ENCODE data around the gene PLCH2. TPM values are rescaled to one million over a fixed set of nuclear protein-coding genes. Genes with fewer than 3 reads are reported as not detected.

The PLCH2 gene
- total RNA-seq, 1 donor from 2014 or later, result not detected

DNA sequence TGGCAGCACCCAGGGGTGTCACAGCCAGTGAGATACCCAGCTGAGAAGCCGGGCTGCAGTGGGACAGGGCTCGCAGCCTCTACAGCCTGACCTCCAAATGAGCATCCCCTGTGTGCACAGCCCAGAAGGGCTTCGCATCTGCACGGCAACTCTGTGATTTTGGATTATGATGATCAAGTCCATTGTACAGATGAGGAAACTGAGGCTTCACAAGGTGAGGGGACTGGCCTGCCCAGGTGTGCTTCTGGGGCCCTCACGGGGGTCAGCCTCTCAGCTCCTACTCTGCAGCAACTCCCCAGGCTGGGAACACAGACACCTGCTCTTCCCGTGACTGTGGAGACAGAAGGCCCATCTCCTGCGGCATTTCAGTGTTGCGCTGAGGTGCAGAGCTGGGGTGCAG, 62.8 kb downstream of the PLCH2 start:
- H3K27me3 Mint-ChIP-seq, result peaks cover 26% of the 10 kb centered on the region
- H3K9me3 Mint-ChIP-seq (ENCODE audit: low read depth), result no peaks in the 10 kb centered on the region
- H3K4me1 Mint-ChIP-seq (ENCODE audit: low read depth), result peaks cover 7% of the 10 kb centered on the region
- H3K36me3 Mint-ChIP-seq (ENCODE audit: insufficient read depth), result no peaks in the 10 kb centered on the region
- H3K4me3 Mint-ChIP-seq (ENCODE audit: low read depth), result no peak overlapping the region
- H3K27ac Mint-ChIP-seq, result no peak overlapping the region
- DNase-seq (ENCODE audit: low spot score, unreplicated experiment), result no peak
- TF ChIP-seq, protein P1, sequence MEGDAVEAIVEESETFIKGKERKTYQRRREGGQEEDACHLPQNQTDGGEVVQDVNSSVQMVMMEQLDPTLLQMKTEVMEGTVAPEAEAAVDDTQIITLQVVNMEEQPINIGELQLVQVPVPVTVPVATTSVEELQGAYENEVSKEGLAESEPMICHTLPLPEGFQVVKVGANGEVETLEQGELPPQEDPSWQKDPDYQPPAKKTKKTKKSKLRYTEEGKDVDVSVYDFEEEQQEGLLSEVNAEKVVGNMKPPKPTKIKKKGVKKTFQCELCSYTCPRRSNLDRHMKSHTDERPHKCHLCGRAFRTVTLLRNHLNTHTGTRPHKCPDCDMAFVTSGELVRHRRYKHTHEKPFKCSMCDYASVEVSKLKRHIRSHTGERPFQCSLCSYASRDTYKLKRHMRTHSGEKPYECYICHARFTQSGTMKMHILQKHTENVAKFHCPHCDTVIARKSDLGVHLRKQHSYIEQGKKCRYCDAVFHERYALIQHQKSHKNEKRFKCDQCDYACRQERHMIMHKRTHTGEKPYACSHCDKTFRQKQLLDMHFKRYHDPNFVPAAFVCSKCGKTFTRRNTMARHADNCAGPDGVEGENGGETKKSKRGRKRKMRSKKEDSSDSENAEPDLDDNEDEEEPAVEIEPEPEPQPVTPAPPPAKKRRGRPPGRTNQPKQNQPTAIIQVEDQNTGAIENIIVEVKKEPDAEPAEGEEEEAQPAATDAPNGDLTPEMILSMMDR (IDR thresholded peaks at IDR 0.05; ENCODE audit: unreplicated experiment), result no peak

DNA sequence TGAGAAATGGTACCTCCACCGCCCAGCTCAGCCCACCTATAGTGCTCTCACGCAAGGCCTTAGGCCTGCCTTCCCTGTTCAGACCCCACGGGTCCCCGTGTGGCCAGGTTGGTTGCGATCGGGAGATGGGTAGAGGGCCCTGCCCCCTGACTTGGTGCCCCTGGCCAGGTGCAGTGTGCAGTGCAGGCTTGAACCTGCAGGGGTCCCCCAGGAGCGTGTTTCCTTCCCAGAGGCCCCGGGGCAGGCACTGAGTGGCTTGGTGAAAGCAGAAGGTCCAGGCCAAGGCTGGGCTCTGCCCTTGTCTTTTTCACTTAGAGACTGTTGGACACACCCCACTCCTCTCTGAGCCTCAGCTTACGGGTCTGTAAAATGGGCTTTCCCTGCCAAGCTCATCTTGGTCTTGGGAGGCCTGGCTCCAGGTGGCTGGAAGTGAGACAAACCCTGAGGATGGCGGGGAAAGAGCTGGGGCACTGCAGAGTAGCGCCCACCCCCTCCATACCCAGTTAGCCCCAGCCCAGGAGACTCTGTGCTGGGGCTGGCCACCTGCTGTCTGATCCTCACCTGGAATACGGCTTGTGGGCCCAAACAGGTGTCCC, 63.3 kb downstream of the PLCH2 start:
- Mint-ChIP-seq H3K27ac (no peak overlapping the region), H3K4me3 (ENCODE audit: low read depth) (no peak overlapping the region), H3K9me3 (ENCODE audit: low read depth) (no peaks in the 10 kb centered on the region), H3K4me1 (ENCODE audit: low read depth) (peaks cover 10% of the 10 kb centered on the region), H3K36me3 (ENCODE audit: insufficient read depth) (no peaks in the 10 kb centered on the region), H3K27me3 (peaks cover 23% of the 10 kb centered on the region)
- TF ChIP-seq, protein P1 (IDR thresholded peaks at IDR 0.05; ENCODE audit: unreplicated experiment), result peak; percentile 46
- DNase-seq (ENCODE audit: low spot score, unreplicated experiment), result no peak

DNA sequence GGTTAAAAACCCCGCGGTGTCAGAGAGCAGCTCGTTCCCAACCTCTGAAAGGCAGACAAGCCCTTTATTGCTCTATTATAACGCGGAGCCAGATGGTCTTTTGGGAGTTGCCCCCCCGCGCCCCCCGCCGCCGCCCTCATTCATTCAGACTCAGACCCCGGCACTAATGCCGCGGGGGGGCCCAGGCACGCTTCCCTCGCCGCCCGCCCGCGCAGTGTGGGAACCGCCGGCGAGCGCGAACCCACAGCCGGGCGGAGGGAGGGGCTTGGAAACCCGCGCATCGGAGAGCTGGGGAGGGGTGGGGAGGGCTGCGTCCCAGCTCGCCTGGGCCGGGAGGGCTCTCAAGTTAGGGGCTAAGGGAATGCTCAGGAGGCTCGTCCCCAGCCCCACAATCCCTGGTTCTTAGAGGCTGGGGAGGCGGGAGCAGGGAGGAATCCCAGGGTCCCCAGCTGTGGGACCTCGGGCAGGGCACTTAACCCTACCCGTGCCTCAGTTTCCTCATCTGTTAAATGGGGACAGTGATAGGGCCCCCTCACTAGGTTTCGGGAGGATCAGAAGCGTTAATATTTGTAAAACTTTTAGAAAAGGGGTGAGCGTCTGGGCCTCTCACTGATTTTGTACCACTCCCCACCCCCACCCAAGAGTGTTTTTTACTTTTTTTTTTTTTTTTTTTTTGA, 64.9 kb downstream of the PLCH2 start:
- Mint-ChIP-seq H3K4me1 (ENCODE audit: low read depth) (peaks cover 9% of the 10 kb centered on the region), H3K4me3 (ENCODE audit: low read depth) (no peak overlapping the region), H3K27ac (no peak overlapping the region), H3K36me3 (ENCODE audit: insufficient read depth) (no peaks in the 10 kb centered on the region), H3K9me3 (ENCODE audit: low read depth) (no peaks in the 10 kb centered on the region), H3K27me3 (peaks cover 14% of the 10 kb centered on the region)
- no peak for DNase-seq (ENCODE audit: low spot score, unreplicated experiment)
- TF ChIP-seq, protein P1 (IDR thresholded peaks at IDR 0.05; ENCODE audit: unreplicated experiment), result no peak

DNA sequence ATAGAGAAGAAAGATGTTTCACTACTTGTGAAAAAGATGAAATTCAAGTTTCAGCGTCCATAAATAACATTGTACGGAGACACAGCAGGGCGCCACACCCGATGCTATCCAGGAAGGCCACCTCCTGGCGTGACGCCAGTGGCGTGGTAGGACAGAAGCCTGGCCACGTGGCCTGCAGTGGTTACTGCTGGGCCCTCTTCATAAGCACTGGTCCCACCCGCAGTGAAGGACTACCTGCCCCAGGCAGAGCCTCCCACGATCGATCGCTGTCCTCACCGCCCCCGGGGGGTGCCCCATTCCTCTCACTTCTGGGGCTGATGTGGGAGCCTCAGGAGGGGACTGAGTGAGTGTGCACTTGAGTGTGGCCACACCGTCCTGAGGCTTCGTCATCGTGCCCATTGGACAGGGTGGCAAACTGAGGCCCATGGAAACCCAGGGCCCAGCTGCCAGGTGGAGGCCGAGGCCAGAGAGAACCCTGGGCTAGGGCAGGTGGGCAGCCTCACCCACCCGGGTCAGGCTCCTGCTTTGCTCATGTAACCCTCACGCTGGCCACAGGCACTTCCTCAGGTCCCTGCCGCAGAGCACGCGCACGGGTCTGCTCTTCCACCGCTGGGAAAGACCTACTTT, 65.6 kb downstream of the PLCH2 start:
- no peak overlapping the region for H3K4me3 Mint-ChIP-seq (ENCODE audit: low read depth)
- TF ChIP-seq, protein P1 (IDR thresholded peaks at IDR 0.05; ENCODE audit: unreplicated experiment), result no peak
- no peak for DNase-seq (ENCODE audit: low spot score, unreplicated experiment)
- H3K9me3 Mint-ChIP-seq (ENCODE audit: low read depth), result no peaks in the 10 kb centered on the region
- peaks cover 9% of the 10 kb centered on the region for H3K27me3 Mint-ChIP-seq
- no peaks in the 10 kb centered on the region for H3K36me3 Mint-ChIP-seq (ENCODE audit: insufficient read depth)
- no peak overlapping the region for H3K27ac Mint-ChIP-seq
- peaks cover 9% of the 10 kb centered on the region for H3K4me1 Mint-ChIP-seq (ENCODE audit: low read depth)

DNA sequence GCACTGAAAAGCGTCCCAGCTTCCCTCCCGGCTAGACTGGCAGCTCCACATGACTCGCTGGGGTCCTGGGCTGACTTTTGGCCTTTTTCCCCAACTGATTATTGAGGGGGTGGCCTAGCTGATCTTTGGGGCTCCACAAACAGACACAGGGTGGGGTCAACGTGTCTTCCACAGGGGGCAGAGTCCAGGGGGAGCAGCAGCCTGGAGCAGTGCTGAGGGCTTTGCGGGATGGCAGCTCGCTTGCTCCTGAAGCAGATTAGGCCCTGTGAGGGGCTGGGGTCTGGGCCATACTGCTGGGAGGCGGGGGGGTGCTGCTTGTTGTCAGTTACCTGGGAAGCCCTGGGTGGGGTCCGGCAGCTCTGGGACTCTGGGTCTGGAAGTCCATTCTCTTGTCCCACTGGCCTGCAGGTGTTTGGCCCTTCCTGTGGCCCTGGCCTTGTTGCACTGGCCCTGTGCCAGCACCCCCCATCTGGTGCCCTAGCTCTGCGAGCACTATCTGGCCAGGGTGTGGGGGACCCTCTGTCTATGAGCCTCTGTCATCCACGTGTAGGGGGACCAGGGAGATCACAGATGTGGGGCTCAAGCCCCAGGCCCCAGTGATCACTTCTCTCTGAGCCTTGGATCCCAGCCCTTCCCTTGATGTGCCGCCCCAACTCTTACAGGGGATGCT, 66.3 kb downstream of the PLCH2 start:
- Mint-ChIP-seq H3K27me3 (peaks cover 5% of the 10 kb centered on the region), H3K4me1 (ENCODE audit: low read depth) (peaks cover 12% of the 10 kb centered on the region), H3K36me3 (ENCODE audit: insufficient read depth) (no peaks in the 10 kb centered on the region), H3K4me3 (ENCODE audit: low read depth) (no peak overlapping the region), H3K9me3 (ENCODE audit: low read depth) (no peaks in the 10 kb centered on the region), H3K27ac (no peak overlapping the region)
- TF ChIP-seq, protein P1 (IDR thresholded peaks at IDR 0.05; ENCODE audit: unreplicated experiment), result no peak
- no peak for DNase-seq (ENCODE audit: low spot score, unreplicated experiment)

All from progenitor cell of endocrine pancreas (in vitro differentiated cells).